Left cardiac atrium (tissue), 4 donors: ENCODE data around the gene FGGY. TPM values are rescaled to one million over a fixed set of nuclear protein-coding genes. Genes with fewer than 3 reads are reported as not detected.
"Not testable (repeated sequence)": the region's sequence is repeated elsewhere in the genome, so short reads cannot be mapped to it uniquely, and the experiment has no call there.

ENCODE experiments used
- ATAC-seq, 2 donors: fragments of 200-7000 bp; cut with Tn5 transposase; one replicate each; pipeline ENCODE4 v1.9.1; 2020; ENCODE audit warnings: mild to moderate bottlenecking in 2 of 2, moderate library complexity in 2 of 2
- DNase-seq: peaks from one replicate; pipeline ENCODE4 v3.0.0-alpha.2; 2020
- intact Hi-C, 2 donors: fragments of 100-400 bp; cut with DNase I; formaldehyde crosslinking; loops; one replicate each; pipeline versions ENCODE4 v1.14.1 to v1.15.1; 2022 to 2023
- total RNA-seq, 2 donors: library from RNA; stranded (reverse); fragmentation: NEBNext Ultra II Directional; extraction: Animal tissue kit (Norgen Biotek cat#: 25700); gene quantifications; one replicate each; pipeline ENCODE4 v1.2.1, GENCODE V29; 2021
- donor health status: DM: no; HTN: yes; CAD: no.
- donor health status: DM: no; HTN: yes; CAD: no; lungs with severe emphysema.
- donor health status: DM: yes; HTN: yes; CAD: no.
- donor health status: Dilated cardiomyopathy.

Gene FGGY
- total RNA-seq, 2 donors from 2014 or later = 14.0 to 21.6 TPM

DNA sequence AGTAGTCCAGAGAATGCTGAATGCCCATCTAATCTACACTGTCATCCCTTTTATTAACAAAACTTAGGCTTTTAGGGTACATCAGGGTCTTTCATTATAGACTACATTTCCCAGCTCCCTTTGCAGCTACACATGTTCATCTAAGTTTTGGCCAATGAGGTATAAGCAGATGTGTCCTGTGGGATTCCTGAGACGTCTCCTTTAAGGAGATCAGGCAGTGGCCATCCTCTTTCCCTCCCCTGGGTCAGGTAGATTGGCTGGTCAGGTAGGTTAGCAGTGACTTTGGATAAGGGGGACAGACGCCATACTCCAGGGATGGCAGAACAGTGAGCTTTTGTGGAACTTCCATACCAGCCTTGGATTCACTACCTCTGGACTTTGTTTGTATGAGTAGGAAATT is 188.3 kb downstream of the FGGY start:
- intact Hi-C loops = no loop called here
- no peak for DNase-seq
- ATAC-seq = no peak

DNA sequence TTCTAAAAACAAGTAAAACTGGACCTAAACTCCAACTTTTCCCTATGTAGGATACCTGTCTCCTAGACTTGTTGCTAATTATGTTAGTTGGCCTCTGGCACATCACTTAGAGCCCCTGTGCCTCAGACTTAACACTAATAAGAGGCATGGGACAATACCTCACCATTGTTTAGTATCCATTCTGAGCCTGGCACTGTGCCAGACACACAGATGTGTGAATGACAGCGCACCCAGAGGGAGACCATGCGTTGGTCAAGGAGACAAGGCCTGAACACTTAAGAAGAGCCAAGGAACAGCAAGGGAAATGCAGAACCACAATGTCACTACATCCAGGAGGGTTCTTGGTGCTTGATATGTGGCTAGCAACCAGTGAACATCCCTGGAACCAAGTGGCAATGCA is 189.1 kb downstream of the FGGY start:
- intact Hi-C loops = no loop called here
- DNase-seq = no peak
- ATAC-seq = no peak

DNA sequence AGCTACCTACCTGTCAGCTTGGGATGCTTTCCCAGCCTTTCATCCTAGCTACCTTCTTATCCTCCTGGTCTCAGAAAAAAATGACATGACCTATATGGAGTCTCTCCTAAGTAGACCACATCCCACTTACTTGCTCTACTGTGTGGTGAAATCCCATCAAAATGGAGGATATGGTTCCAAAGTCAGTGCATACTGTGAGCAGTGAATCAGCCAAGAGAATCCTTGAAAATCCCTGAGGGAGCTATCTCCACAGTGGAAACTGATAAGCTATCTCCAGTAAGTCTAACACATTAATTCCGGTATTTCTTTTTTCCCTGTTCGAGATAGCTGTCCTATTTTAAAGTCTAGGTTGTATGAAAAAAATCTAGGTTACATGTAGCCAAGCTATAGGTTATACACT is 189.7 kb downstream of the FGGY start:
- DNase-seq = no peak
- peak in 1 of 2 donors; percentile 78 for ATAC-seq
- intact Hi-C loops = no loop called here

GRCh38 chr1:59487335-59488031 is 190.6 kb downstream of the FGGY start:
- intact Hi-C loops = no loop called here
- ATAC-seq (peak in 1 of 2 donors; percentile 80), DNase-seq (no peak)

- DNase-seq = no peak
- no peak for ATAC-seq
- intact Hi-C loops = no loop called here
Observed at GRCh38 chr1:59492500-59492899, 195.6 kb downstream of the FGGY start.

DNA sequence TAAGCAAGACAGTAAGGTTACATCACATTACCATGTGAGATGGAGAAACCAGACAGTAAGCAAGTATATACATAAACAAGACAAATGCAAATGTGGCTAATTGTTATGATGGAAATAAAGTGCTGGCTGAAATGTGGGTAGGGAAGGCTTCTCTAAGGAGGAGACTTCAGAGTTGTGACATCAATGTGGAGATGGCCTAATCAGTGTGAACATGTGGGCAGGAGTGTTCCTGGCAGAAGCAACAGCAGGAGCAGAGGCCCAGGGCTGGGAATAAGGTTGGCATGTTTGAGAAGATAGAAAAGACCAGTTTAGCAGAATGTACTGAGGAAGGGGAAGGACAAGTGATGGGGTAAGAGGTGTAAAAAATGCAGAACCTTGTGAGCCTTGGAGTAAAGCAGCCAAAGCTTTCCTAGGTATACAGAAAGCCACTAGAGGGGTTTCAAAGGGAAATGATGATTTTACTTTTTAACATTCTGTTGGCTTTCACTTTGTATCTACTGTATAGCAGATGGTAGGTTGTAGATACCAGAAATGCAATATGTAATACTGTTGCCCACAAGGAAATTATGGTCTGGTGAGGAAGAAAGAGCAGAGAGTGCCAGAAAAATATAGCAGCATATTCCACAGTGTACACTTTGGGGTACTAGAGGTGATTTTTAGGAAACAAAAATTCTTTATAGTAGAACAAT is 197.4 kb downstream of the FGGY start:
- intact Hi-C loops = no loop called here
- ATAC-seq = peak; percentile 75 to 79
- no peak for DNase-seq

DNA sequence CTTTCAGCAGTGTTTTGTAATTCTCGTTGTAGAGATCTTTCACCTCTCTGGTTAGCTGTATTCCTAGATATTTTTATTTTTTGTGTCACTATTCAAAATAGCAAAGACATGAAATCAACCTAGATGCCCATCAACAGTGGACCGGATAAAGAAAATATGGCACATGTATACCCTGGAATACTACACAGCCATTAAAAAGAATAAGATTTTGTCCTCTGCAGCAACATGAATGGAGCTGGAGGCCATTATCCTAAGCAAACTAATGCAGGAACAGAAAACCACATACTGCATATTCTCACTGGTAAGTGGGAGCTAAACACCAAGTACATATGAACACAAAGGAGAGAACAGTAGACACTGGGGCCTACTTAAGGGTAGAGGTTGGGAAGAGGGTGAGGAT is 199.3 kb downstream of the FGGY start:
- DNase-seq, intact Hi-C loops, ATAC-seq: not testable (repeated sequence)

DNA sequence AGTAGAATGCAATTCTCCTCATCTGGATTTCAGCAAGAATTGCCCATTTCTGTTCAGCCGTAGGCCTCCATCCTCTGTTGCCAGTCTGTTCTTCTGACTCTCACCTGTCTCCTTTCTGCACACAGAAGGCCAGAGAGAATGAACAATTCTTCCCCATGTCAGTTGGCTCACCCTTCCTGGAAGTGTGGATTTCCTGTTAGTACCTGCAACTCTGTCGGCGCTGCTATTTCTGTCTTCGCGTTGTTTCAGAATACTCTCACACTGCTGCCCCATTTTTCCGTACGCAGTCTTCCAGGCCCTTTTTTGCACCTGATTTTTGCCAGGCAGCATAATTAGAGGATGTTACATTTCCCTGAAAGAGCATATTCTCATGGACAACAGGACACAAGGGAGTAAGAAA is 200.7 kb downstream of the FGGY start:
- ATAC-seq (no peak), DNase-seq (no peak)
- intact Hi-C loops = no loop called here

GRCh38 chr1:59498640-59499039 is 201.7 kb downstream of the FGGY start:
- intact Hi-C loops = no loop called here
- ATAC-seq (peak; percentile 71 to 75), DNase-seq (no peak)

DNA sequence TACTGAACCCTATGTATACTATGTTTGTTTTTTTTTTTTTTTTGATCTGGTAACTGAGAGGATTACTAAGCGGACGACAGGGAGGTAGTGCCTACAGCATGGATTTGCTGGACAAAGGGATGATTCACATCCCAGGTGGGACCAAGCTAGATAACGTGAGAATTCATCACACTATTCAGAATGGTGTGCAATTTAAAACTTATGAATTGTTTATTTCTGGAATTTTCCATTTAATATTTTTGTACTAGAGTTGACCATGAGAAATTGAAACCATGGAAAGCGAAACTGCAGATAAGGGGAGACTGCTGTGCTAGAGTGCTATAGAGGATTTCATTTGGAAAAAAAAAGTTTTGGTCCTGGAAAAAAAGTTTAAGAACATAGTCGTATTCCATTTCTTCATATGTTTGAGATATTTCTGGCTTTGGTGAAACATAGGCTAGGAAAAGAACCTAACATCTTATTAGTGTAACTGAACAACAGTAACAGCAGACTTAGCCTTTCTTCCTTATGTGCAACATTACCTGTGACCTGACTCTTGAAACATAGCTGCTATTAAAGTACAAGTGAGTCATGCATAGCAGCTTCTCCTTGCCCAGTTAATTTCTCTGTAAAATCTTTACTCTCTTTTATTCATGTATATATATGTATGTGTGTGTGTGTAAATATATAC is 202.5 kb downstream of the FGGY start:
- ATAC-seq = peak; percentile 15 to 72
- intact Hi-C loops = no loop called here
- no peak for DNase-seq

DNA sequence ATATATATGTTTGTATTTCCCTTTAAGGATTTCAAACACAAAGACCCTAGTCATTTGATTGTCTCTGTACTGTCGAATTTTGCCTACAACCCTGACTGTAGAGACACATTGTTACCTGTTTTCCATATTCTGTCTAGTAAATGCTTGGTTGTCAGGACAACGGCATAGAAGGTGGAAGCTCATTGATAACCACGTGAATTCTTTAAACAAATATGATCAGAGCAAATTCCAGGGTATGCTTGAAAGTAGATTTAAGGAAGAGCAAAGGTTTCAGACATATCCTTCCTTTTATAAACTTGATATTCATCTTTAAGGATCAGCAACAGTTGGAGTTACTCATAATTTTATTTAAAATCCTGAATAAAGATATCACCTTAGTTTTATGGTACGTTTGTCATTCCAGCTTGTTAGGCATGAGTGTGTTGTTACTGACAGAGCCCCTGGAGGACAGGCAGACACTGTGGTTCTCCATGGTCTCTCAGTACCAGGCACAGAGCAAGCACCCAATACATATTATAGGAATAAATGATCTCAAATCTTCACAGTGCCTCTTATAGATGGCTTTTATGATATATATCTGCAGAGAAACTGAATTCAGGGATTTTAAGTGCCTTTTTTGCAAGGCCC is 203.2 kb downstream of the FGGY start:
- intact Hi-C loops = no loop called here
- peak in 1 of 2 donors; percentile 7 for ATAC-seq
- no peak for DNase-seq

GRCh38 chr1:59500950-59501742 is 204.3 kb downstream of the FGGY start:
- intact Hi-C loops = no loop called here
- no peak for DNase-seq
- no peak for ATAC-seq

DNA sequence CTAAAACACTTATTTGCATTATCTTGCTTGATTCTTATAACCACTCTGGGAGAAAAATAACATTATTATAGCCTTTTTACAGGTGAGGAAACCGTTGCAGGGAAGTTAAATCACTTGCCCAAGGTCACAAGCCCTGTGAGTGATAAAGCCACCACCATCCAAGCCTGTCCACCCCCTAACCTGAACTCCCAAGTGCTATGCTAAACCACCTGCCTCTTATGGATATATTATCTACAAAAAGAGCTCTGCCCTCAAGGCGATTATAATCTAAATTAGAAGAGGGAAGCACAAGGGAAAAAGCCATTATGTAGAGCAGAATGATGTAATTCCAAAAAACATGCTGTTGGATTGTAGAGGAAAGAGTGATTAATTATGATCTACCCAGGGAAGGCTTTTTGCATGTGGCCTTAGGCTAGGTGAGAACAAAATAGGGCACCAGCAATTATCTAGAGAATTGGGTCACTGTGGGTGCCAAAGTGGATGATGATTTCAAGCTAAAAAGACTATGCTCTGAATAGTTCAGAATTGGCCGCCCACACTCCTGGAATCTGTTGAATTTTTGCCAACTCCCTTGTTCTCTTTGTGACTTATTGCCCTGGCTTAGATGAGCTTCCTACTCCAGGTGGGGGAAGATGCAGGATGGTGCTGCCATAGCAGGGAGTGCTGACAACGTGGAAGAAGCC is 205.3 kb downstream of the FGGY start:
- no peak for DNase-seq
- ATAC-seq = no peak
- intact Hi-C loops = no loop called here

- DNase-seq = no peak
- intact Hi-C loops = no loop called here
- no peak for ATAC-seq
Observed at GRCh38 chr1:59504276-59504675, 207.4 kb downstream of the FGGY start.

- DNase-seq (no peak), ATAC-seq (no peak)
- intact Hi-C loops = no loop called here
Observed at GRCh38 chr1:59505596-59506028, 208.7 kb downstream of the FGGY start.

DNA sequence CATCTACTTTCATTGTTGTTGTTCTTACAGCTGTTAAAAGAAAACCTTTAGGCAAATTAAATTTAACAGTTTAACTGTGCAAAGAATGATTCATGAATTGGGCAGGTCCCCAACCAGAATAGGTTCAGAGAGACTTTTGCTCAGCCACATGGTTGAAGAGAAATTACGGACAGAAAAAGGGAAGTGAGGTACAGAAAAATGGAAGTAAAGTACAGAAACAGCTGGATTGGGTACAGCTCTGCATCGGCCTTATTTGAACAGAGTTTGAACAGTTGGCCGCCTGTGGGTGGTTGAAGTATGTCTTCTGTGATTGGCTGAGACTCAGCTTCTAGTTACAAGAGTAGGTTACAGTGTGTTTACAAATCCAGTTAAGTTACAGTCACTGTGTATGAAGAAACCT is 210.1 kb downstream of the FGGY start:
- DNase-seq (no peak), ATAC-seq (peak; percentile 71 to 90)
- intact Hi-C loops = no loop called here

GRCh38 chr1:59509341-59509875 is 212.5 kb downstream of the FGGY start:
- ATAC-seq (no peak), DNase-seq (no peak)
- intact Hi-C loops = no loop called here

DNA sequence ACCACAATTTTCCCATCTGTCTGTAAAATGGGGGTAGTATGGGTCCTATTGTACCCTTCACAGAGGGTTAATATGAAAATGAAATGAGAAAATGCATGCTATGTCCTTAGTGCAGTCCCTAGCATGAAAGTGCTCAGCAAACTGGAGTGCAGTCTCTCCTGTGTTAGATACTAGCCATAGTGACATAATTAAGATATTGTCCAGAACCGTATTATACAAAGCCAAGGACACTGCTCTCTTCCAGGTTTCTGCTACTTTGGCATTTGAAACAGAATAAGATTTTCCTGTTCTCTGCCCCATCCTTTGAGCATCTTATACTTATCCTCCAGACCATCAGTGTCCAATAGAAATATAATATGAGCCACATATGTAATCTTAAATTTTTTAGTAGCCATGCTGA is 213.4 kb downstream of the FGGY start:
- ATAC-seq (no peak), DNase-seq (no peak)
- intact Hi-C loops = no loop called here
